NT2/D1 (cell line): ENCODE measurements around the gene CLSTN3.

Experiments
- SUZ12 ChIP-seq: IDR thresholded peaks from 2 replicates; pipeline ENCODE4 v1.6.1; 2011; ENCODE audit not compliant: insufficient read length, insufficient read depth; ENCODE audit errors: extremely low read depth
- YY1 ChIP-seq: IDR thresholded peaks from 2 replicates; pipeline ENCODE4 v1.6.1; 2011; ENCODE audit not compliant: insufficient read length, insufficient read depth
- ZNF274 ChIP-seq: IDR thresholded peaks from 2 replicates; pipeline ENCODE4 v1.6.1; 2011; ENCODE audit warnings: mild to moderate bottlenecking, low read depth, low read length

- TF ChIP-seq ZNF274 (no peak), YY1 (no peak), SUZ12 (no peak)
Measured at GRCh38 chr12:7092229-7092985, 37.8 kb upstream of the CLSTN3 start, which contains the start of gene C1R.
